Measurements from ENCODE around the gene BCR. TPM values are rescaled to one million over a fixed set of nuclear protein-coding genes. Genes with fewer than 3 reads are reported as not detected.

Gene BCR
- polyA plus RNA-seq, 1 experiment, result 21.4 TPM

- ChIA-PET CTCF (interaction anchor here (0.7 to 1.0 kb wide), 4 partner anchors 17 to 90 kb away, joined by 3 to 5 read pairs (median 4); no protein-coding TSS in a partner anchor), POLR2A (no interaction called here)
- Histone ChIP-seq H3K9me3 (ENCODE audit: control insufficient read depth, insufficient read depth, low read length) (no peaks in the 10 kb centered on the region; the same call in 1 of the 2 replicates), H3K27ac (ENCODE audit: low read depth, low read length) (no peak overlapping the region), H3K4me3 (ENCODE audit: low read depth, low read length) (no peak overlapping the region), H3K27me3 (ENCODE audit: control insufficient read depth, insufficient read depth, low read length) (no peaks in the 10 kb centered on the region)
- DNase-seq (ENCODE audit: low read depth, low spot score), result no peak
- TF ChIP-seq CTCF (IDR thresholded peaks at IDR 0.05; ENCODE audit: low read depth, low read length), result no peak
Measured at GRCh38 chr22:23264610-23265367, 84.5 kb downstream of the BCR start.

GRCh38 chr22:23265368-23265700, 85.0 kb downstream of the BCR start:
- no peak overlapping the region for H3K4me3 ChIP-seq (ENCODE audit: low read depth, low read length)
- DNase-seq (ENCODE audit: low read depth, low spot score), result no peak
- no peak for TF ChIP-seq CTCF (IDR thresholded peaks at IDR 0.05; ENCODE audit: low read depth, low read length)
- H3K27me3 ChIP-seq (ENCODE audit: control insufficient read depth, insufficient read depth, low read length), result no peaks in the 10 kb centered on the region
- CTCF ChIA-PET, result interaction anchor here (0.6 to 1.0 kb wide), 4 partner anchors 17 to 529 kb away, joined by 3 to 5 read pairs (median 4); no protein-coding TSS in a partner anchor
- H3K9me3 ChIP-seq (ENCODE audit: control insufficient read depth, insufficient read depth, low read length), result no peaks in the 10 kb centered on the region; the same call in 1 of the 2 replicates
- POLR2A ChIA-PET, result no interaction called here
- H3K27ac ChIP-seq (ENCODE audit: low read depth, low read length), result no peak overlapping the region

GRCh38 chr22:23266780-23267179, 86.5 kb downstream of the BCR start:
- no peak for DNase-seq (ENCODE audit: low read depth, low spot score)
- no peak for TF ChIP-seq CTCF (IDR thresholded peaks at IDR 0.05; ENCODE audit: low read depth, low read length)
- no peak overlapping the region for H3K27ac ChIP-seq (ENCODE audit: low read depth, low read length)
- no peaks in the 10 kb centered on the region; the same call in 1 of the 2 replicates for H3K9me3 ChIP-seq (ENCODE audit: control insufficient read depth, insufficient read depth, low read length)
- CTCF ChIA-PET, result no interaction called here
- no peaks in the 10 kb centered on the region for H3K27me3 ChIP-seq (ENCODE audit: control insufficient read depth, insufficient read depth, low read length)
- POLR2A ChIA-PET, result no interaction called here
- H3K4me3 ChIP-seq (ENCODE audit: low read depth, low read length), result no peak overlapping the region

GRCh38 chr22:23267226-23268043, 87.1 kb downstream of the BCR start:
- no peak for DNase-seq (ENCODE audit: low read depth, low spot score)
- no peaks in the 10 kb centered on the region for H3K27me3 ChIP-seq (ENCODE audit: control insufficient read depth, insufficient read depth, low read length)
- no peak overlapping the region for H3K27ac ChIP-seq (ENCODE audit: low read depth, low read length)
- POLR2A ChIA-PET, result no interaction called here
- CTCF ChIA-PET, result interaction anchor here (1.1 to 1.2 kb wide), 2 partner anchors 15 to 89 kb away, joined by 3 to 4 read pairs; no protein-coding TSS in a partner anchor
- H3K9me3 ChIP-seq (ENCODE audit: control insufficient read depth, insufficient read depth, low read length), result no peaks in the 10 kb centered on the region; the same call in 1 of the 2 replicates
- H3K4me3 ChIP-seq (ENCODE audit: low read depth, low read length), result no peak overlapping the region
- no peak for TF ChIP-seq CTCF (IDR thresholded peaks at IDR 0.05; ENCODE audit: low read depth, low read length)
